Tracheal epithelial cell (primary cell): Measurements from ENCODE around the gene L3MBTL2. TPM values are rescaled to one million over a fixed set of nuclear protein-coding genes. Genes with fewer than 3 reads are reported as not detected.

Source experiments
- total RNA-seq: library from RNA; depleted of rRNA; stranded (reverse); fragments of >200 nt; gene quantifications from 2 replicates; pipeline ENCODE4 v1.2.1, GENCODE V29; 2014

L3MBTL2 gene
- 8.7 and 14.0 TPM in 2 replicates for total RNA-seq

GRCh38 chr22:41204992-41205900 lies at the start of gene L3MBTL2:
L3MBTL2 (plus strand) TSS chr22:41205312; CDS start chr22:41205363, 51 bp downstream.

DNA sequence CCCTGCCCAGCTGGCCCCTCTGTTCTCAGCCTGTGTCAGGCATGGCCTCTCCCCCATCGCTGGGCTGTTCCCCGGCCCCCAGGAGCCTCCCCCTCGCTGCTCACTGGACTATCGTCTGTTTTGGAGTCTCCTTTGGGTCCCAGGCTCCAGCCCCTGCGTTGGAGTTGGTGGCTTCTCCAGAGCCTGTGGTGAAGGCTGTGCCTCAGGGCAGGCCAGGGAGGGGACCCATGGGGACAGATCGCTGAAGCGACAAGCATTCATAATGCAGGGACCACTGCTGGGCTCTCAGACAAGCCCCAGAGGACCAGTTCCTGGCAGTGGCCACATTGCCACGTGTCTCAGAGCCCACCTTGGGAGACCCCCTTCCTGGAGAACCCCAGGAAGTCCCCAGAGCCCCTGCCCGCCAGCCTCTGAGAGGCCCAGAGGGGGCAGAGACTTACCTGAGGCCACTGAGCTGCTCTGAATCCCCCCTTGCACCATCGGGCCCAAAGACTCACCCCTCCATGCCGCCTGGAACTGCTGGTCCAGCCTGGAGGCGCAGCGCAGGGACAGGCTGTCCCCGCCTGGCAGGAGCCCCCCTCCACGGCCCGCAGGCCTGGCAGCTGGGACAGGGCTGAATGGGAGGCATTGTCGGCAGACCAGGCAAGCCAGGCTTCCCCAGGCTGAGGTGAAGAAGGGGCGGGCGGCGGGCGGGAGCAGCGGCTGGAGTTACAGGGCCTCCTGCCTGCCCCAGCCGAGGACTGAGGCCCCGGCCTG lies 35.4 kb downstream of the L3MBTL2 start, which contains the start of gene CHADL:
Gene CHADL, minus strand, starts transcription at position 555 of the 756 bp plus-strand sequence. Its CDS starts 50 bp downstream, at position 505.

Other genes starting within 250 kb of the L3MBTL2 start
- gene EP300, start 112.7 kb upstream of the L3MBTL2 start, total RNA-seq = 24.6 and 31.8 TPM in 2 replicates
- gene CHADL, start 35.6 kb downstream of the L3MBTL2 start, total RNA-seq = 1.4 and 3.8 TPM in 2 replicates
- 56.9 and 73.5 TPM in 2 replicates for gene RANGAP1, start 80.9 kb downstream of the L3MBTL2 start, total RNA-seq
- 19.4 and 32.3 TPM in 2 replicates for gene ZC3H7B, start 96.2 kb downstream of the L3MBTL2 start, total RNA-seq
- 4.1 and 9.4 TPM in 2 replicates for gene TEF, start 176.6 kb downstream of the L3MBTL2 start, total RNA-seq
- gene TOB2, start 241.5 kb downstream of the L3MBTL2 start, total RNA-seq = 9.2 and 12.1 TPM in 2 replicates